ENCODE results near the gene LRPPRC. TPM values are rescaled to one million over a fixed set of nuclear protein-coding genes. Genes with fewer than 3 reads are reported as not detected.
"Not testable (repeated sequence)": the region's sequence is repeated elsewhere in the genome, so short reads cannot be mapped to it uniquely, and the experiment has no call there.

Gene LRPPRC
- total RNA-seq, 1 donor from 2014 or later = 58.0 TPM

DNA sequence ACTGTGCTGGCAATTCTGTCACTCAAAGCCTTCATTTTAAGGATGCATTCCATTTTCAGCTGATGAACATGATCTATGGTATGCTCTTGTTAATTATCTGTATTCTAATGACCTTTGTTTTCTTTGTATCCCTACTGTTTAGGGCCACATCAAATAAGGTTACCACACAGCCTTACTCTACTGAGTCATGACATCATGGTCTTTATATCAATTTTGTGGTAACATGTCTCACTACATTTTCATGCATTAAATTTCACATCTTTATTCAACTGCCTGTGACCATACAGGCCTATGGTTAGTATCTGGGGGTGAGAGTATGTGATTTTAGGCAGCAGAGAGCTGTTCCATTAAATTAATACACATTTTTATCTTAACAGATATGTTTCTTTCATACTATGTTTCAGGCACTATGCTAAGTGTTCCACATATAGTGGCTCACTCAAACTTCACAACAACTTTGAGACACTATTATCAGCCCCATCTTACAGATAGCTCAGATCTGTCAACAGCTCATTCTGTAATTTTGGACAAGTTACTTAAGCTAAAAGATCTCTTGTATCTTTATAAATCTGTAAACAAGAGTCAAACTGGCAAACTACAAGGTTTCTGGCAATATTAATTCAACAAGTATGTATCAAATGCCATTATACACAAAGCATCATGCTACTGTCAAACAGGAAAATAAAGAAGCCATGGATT, 18.0 kb downstream of the LRPPRC start:
- DNase-seq = no peak

DNA sequence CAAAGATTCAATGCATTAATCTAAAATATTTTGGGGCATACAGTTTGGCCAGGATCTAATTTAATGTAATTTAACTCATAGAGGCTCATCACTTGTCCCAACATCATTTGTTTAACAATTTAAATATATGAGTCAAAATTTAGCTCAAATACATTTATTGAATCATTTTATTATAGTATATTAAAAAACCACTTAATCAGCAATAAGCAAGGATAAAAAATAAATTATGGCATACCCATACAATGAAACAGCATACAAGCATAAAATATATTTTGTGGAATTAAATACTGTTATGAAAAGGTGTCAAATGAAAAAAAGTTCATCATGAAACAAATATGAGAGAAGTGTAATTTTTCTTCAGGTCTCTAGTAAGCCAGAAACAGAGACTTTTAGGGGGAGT, 34.9 kb downstream of the LRPPRC start:
- DNase-seq = no peak

DNA sequence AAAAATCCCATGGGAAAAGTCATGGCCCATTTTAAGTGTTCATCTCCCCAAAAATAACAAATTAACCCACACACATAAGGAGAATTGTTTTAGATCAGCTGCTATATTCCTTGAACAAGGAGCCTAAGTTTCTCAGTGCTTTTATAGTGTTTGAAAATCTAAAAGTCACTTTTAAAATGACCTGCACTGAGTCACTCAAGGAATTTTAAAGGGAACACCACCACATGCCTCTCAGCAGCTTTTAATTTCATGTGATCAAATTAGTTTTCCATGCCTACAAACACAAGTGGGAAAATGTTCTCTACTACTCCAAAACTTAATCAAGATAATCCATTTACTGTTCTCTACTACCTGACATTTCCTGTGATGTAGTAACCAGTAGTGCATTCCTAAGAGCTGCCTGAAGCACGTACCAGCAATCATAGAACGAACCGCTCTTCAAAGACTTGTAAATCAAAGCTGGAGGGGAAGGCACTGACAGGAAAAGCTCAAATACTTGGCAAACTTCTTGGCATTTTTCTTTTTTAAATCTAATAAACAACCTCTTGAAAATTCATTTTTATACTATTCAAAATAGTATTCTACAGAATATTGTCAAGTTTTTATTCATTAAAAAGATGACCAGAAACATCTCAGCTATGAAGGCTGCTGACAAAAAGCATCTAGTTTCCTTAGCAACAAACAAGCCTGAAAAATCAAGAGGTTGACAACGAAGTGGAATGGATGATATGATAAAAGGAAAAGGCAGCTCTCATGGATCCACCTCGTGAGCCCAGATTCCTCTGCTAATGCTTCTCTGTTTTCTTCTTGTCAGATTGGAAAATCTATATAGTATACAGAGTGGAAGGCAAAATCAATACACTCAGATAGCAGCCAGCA, 37.2 kb downstream of the LRPPRC start:
- DNase-seq = no peak

GRCh38 chr2:43950383-43951008, 45.3 kb downstream of the LRPPRC start:
- peak; percentile 70 for DNase-seq

GRCh38 chr2:43948370-43948769, 47.4 kb downstream of the LRPPRC start:
- peak; percentile 5 for DNase-seq

- no peak for DNase-seq
These were observed 49.1 kb downstream of the LRPPRC start for GRCh38 chr2:43946685-43947084.

DNA sequence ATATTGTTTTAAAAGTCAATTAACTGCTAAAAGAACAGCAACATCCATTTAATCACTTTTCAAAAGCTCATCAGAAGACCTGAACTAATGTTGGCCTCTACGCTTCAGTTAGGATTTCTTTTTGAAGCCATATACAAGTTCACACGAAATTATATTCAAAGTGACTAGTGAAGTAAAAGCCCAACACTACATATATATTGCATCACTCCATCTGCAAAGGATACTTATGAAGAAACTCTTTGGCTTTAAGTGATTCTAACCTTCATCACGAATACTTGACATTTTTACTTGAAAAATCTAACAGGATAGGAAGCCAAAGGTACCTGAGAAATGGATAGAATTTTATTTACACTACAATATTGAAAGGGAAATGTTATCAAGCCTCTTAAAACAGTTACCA, 50.4 kb downstream of the LRPPRC start:
- DNase-seq = no peak

- no peak for DNase-seq
These were observed 50.9 kb downstream of the LRPPRC start for GRCh38 chr2:43944915-43945314.

DNA sequence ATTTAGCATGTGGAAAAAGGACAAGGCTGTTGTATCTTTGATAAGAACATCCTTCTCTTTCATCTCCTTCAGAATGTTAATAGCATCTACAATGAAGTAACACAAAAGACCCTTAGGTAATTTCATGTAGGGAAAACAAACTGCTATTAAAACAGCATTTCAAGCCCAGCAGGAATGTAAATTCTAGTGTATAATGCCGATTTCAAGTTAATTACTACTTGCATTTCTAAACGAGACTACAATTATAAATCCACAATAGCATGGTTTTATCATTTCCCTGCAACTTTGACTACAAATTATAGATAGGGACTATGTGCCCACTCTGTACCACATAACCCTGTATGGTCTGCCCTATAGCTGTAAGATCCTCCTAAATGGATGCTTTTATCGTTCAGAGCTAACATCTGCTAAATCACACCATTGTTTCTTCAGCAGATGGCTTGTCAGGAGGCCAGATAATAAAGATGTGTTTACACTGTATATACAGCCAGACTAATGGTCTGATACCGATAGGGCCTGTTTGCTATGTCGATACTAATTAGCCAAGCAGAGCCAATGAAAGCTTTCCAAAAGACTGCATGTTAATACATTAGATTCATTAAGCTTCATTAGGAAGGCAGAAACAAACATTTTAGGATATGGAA, 51.9 kb downstream of the LRPPRC start:
- no peak for DNase-seq

DNA sequence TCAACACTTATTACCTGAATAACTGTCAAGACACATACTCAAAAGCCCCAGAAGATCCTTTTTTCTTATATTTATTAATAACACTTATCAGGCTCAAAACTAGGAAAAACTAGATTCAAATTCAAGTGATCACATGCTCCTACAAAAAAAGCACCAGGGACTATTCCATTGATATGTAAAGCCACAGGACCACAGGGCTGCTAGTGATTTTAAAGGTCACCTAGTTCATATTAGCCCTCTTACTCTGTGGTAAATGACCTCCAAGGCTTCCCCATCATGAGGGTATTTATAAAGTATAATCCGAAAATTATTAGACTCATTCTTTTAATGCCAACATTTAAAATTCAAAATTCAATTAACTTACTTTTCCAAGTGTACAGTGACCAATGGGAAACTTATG, 52.5 kb downstream of the LRPPRC start:
- no peak for DNase-seq

GRCh38 chr2:43942881-43943280, 52.9 kb downstream of the LRPPRC start:
- DNase-seq = no peak

DNA sequence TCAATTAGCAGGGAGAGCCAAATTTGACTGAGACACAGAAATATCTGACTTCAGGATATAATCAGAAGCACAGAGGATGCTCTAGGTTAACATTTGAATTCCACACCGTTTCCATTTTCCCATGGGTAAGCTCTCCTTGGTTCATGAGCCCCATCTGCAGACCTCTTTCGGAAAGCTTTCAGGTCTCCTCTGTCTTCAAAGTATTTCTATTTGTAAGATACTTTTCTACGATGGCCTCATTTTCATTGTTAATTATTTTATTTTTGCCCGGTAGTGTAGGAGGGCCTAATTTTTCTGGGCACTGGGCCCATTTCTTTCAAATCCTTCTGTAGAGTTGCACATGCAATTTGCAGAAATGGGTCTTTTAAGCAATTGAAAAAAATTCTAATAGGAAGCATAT, 53.8 kb downstream of the LRPPRC start:
- DNase-seq = no peak

- DNase-seq = no peak
These were observed 54.4 kb downstream of the LRPPRC start for GRCh38 chr2:43941359-43941758.

DNA sequence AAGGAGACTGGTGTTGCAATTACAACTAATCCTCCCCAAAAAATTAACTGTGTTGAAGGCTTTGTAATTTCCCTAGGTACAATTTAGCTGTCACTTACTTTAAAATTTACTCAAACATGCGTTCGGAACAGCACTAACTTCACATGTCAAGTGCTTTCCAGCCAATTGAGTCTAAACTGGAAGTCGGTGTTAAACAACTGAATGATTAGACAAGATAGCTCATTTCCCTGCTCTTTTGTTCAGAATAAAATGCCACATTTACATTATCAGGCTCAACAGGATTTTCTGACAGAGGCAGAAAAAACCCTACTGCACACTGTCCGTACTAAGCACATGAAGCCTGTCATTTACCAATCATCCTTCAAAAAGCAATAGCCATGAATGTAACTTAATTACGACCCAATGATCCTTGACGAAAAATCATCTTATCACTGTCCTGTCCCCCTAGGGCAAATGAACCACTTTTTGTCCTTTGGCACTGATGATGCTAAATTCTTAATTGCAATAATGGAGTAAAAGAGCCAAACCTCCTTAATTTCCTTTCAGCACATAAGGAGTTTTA, 56.0 kb downstream of the LRPPRC start:
- no peak for DNase-seq

GRCh38 chr2:43937269-43937820, 58.4 kb downstream of the LRPPRC start:
- DNase-seq = no peak

GRCh38 chr2:43934567-43934966, 61.2 kb downstream of the LRPPRC start:
- DNase-seq = no peak

- DNase-seq = no peak
These were observed 64.5 kb downstream of the LRPPRC start for GRCh38 chr2:43931293-43931692.

DNA sequence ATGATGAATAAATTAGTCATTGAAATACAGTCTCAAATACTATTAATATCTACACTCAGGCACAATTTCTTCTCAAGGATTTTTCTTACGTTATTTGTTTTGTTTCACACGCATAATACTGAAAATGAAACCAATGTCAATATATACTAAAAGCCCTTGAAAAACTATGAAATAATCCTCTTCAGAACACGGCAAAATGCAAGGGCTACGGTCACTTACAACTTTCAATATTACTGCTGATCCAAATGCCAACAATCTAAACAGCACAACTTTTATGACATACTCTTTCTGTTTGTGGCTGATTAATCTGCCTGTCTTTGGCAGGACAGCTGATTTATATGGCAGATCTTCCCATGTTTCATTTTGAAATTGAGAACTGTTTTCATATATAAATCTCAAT, 68.3 kb downstream of the LRPPRC start:
- DNase-seq = no peak

GRCh38 chr2:43925431-43925830, 70.4 kb downstream of the LRPPRC start:
- DNase-seq = no peak

GRCh38 chr2:43924463-43924862, 71.3 kb downstream of the LRPPRC start:
- DNase-seq = no peak

DNA sequence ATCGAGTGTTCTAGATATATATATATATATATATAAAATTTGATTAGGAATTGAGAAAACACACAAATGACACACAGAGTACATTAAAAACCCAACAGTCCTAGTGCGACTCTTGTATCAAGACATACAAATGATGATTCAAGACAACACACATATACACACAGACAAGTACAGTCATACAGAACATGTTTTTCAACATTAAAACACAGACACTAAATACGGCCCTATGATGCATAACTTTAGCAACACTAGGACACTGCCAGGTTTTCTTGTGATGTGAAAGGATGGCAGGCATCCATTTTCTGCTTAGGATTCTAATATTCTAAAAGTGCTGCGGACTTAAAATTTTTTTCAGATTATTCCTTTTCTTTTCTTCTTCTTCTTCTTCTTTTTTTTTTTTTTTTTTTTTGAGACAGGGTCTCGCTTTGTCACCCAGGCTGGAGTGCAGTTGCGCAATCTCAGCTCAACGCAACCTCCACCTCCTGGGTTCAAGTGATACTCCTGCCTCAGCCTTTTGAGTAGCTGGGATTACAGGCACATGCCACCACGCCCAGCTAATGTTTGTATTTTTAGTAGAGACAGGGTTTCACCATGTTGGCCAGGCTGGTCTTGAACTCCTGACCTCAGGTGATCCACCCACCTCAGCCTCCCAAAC, 84.5 kb downstream of the LRPPRC start:
- not testable (repeated sequence) for DNase-seq
